Transverse colon (tissue), 3 donors: ENCODE measurements around the gene PDZD2.

Source experiments
- POLR2A ChIP-seq: fragments of 450-650 bp; IDR thresholded peaks from one replicate; pipeline ENCODE4 v1.6.1; 2016; ENCODE audit warnings: antibody characterized with exemption, mild to moderate bottlenecking, moderate library complexity
- TF ChIP-seq, protein P1 (sequence below), 5 experiments: fragments of 200-600 bp in 3 of 5; fragments of 450-650 bp in 2 of 5; sonication (generic) in 3 of 5; IDR thresholded peaks; 1 replicate in 2 of 5; 2 replicates in 3 of 5; pipeline ENCODE4 v1.5.1; 2016 to 2017; ENCODE audit warnings: antibody characterized with exemption in 5 of 5, inconsistent platforms in 3 of 5, mild to moderate bottlenecking in 2 of 5, moderate library complexity in 1 of 5

GRCh38 chr5:31711935-31712592, 73.1 kb downstream of the PDZD2 start:
- no peak for TF ChIP-seq POLR2A
- TF ChIP-seq, protein P1, sequence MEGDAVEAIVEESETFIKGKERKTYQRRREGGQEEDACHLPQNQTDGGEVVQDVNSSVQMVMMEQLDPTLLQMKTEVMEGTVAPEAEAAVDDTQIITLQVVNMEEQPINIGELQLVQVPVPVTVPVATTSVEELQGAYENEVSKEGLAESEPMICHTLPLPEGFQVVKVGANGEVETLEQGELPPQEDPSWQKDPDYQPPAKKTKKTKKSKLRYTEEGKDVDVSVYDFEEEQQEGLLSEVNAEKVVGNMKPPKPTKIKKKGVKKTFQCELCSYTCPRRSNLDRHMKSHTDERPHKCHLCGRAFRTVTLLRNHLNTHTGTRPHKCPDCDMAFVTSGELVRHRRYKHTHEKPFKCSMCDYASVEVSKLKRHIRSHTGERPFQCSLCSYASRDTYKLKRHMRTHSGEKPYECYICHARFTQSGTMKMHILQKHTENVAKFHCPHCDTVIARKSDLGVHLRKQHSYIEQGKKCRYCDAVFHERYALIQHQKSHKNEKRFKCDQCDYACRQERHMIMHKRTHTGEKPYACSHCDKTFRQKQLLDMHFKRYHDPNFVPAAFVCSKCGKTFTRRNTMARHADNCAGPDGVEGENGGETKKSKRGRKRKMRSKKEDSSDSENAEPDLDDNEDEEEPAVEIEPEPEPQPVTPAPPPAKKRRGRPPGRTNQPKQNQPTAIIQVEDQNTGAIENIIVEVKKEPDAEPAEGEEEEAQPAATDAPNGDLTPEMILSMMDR (IDR thresholded peaks at IDR 0.05): no peak
